Ectodermal cell (in vitro differentiated cells): ENCODE results near the gene HIPK4.
"Not testable (repeated sequence)": the region's sequence is repeated elsewhere in the genome, so short reads cannot be mapped to it uniquely, and the experiment has no call there.

Source experiments
- H3K27ac ChIP-seq: 2 replicates; pipeline ENCODE4 v1.7.0; 2013; ENCODE audit warnings: mild to moderate bottlenecking, low read depth, low read length; ENCODE audit not compliant: insufficient read depth, poor library complexity, severe bottlenecking
- H3K27me3 ChIP-seq: 2 replicates; pipeline ENCODE4 v1.7.0; 2013; ENCODE audit warnings: mild to moderate bottlenecking, low read length; ENCODE audit not compliant: insufficient read depth, control insufficient read depth, poor library complexity, severe bottlenecking
- H3K36me3 ChIP-seq: one replicate; pipeline ENCODE4 v1.7.0; 2013; ENCODE audit warnings: low read length; ENCODE audit not compliant: control insufficient read depth, insufficient read depth
- H3K4me1 ChIP-seq: one replicate; pipeline ENCODE4 v1.7.0; 2013; ENCODE audit warnings: low read length; ENCODE audit not compliant: control insufficient read depth, insufficient read depth
- H3K4me3 ChIP-seq: 2 replicates; pipeline ENCODE4 v1.7.0; 2013; ENCODE audit warnings: low read depth, low read length, control low read depth; ENCODE audit not compliant: insufficient read depth
- H3K9me3 ChIP-seq: 2 replicates; pipeline ENCODE4 v1.7.0; 2013; ENCODE audit warnings: mild to moderate bottlenecking, low read length, moderate library complexity; ENCODE audit not compliant: control insufficient read depth
- WGBS, 2 experiments: methylation state at CpG; one replicate each; pipeline ENCODE4 v1.1.7; 2013; ENCODE audit warnings: missing lambda C conversion rate in 2 of 2; 5-methylcytosine and 5-hydroxymethylcytosine counted together

Gene HIPK4

GRCh38 chr19:40416918-40417642, 27.1 kb upstream of the HIPK4 start:
- H3K4me3 ChIP-seq, result no peak overlapping the region
- H3K36me3 ChIP-seq, result no peaks in the 10 kb centered on the region
- 78 to 82% methylated on average over 16 of the region's 16 CpGs for WGBS, 2 experiments
- peaks cover 23% of the 10 kb centered on the region for H3K4me1 ChIP-seq
- no peaks in the 10 kb centered on the region for H3K27me3 ChIP-seq
- H3K27ac ChIP-seq, result no peak overlapping the region
- no peaks in the 10 kb centered on the region for H3K9me3 ChIP-seq

- H3K4me1 ChIP-seq, result peaks cover 16% of the 10 kb centered on the region
- H3K27ac ChIP-seq, result no peak overlapping the region
- WGBS, 2 experiments, result 96% methylated on average over 2 of the region's 2 CpGs
- H3K27me3 ChIP-seq, result no peaks in the 10 kb centered on the region
- no peak overlapping the region for H3K4me3 ChIP-seq
- H3K36me3 ChIP-seq, result no peaks in the 10 kb centered on the region
- H3K9me3 ChIP-seq, result no peaks in the 10 kb centered on the region
Observed at GRCh38 chr19:40415768-40416167, 25.8 kb upstream of the HIPK4 start.

- Histone ChIP-seq H3K4me3 (no peak overlapping the region), H3K9me3 (no peaks in the 10 kb centered on the region), H3K36me3 (no peaks in the 10 kb centered on the region), H3K4me1 (peaks cover 22% of the 10 kb centered on the region), H3K27ac (no peak overlapping the region), H3K27me3 (no peaks in the 10 kb centered on the region)
- 81 to 87% methylated on average over 21 of the region's 21 CpGs for WGBS, 2 experiments
Observed at GRCh38 chr19:40414542-40415535, 24.9 kb upstream of the HIPK4 start.

GRCh38 chr19:40413291-40413845, 23.4 kb upstream of the HIPK4 start, which contains the start of gene PRX:
PRX (minus strand) TSS chr19:40413378; CDS start chr19:40407932, 5,446 bp downstream.
- peaks cover 24% of the 10 kb centered on the region for H3K4me1 ChIP-seq
- H3K9me3 ChIP-seq, result no peaks in the 10 kb centered on the region
- H3K27me3 ChIP-seq, result no peaks in the 10 kb centered on the region
- peak within 1 kb of the TSS; percentile 27 for H3K27ac ChIP-seq
- H3K4me3 ChIP-seq, result no peak within 1 kb of the TSS
- H3K36me3 ChIP-seq, result no peaks in the 10 kb centered on the region
- 31 to 32% methylated on average over 17 to 18 of the region's 18 CpGs for WGBS, 2 experiments

GRCh38 chr19:40412866-40413265, 22.9 kb upstream of the HIPK4 start:
- 71 to 79% methylated on average over 4 of the region's 4 CpGs for WGBS, 2 experiments
- Histone ChIP-seq H3K36me3 (no peaks in the 10 kb centered on the region), H3K27ac (peak overlapping the region; percentile 27), H3K27me3 (no peaks in the 10 kb centered on the region), H3K9me3 (no peaks in the 10 kb centered on the region), H3K4me1 (peaks cover 24% of the 10 kb centered on the region), H3K4me3 (no peak overlapping the region)

GRCh38 chr19:40411958-40412499, 22.0 kb upstream of the HIPK4 start:
- WGBS, 2 experiments, result 67 to 70% methylated on average over 8 of the region's 8 CpGs
- Histone ChIP-seq H3K9me3 (no peaks in the 10 kb centered on the region), H3K4me1 (peaks cover 17% of the 10 kb centered on the region), H3K4me3 (no peak overlapping the region), H3K27me3 (no peaks in the 10 kb centered on the region), H3K36me3 (no peaks in the 10 kb centered on the region), H3K27ac (no peak overlapping the region)

- H3K4me3 ChIP-seq, result no peak overlapping the region
- H3K36me3 ChIP-seq, result no peaks in the 10 kb centered on the region
- H3K27me3 ChIP-seq, result no peaks in the 10 kb centered on the region
- peaks cover 14% of the 10 kb centered on the region for H3K4me1 ChIP-seq
- 81 to 85% methylated on average over 16 of the region's 16 CpGs for WGBS, 2 experiments
- H3K9me3 ChIP-seq, result no peaks in the 10 kb centered on the region
- H3K27ac ChIP-seq, result no peak overlapping the region
Observed at GRCh38 chr19:40411125-40411842, 21.3 kb upstream of the HIPK4 start.

GRCh38 chr19:40410030-40410389, 20.0 kb upstream of the HIPK4 start:
- H3K9me3 ChIP-seq, result no peaks in the 10 kb centered on the region
- H3K4me3 ChIP-seq, result no peak overlapping the region
- H3K27me3 ChIP-seq, result no peaks in the 10 kb centered on the region
- peaks cover 13% of the 10 kb centered on the region for H3K4me1 ChIP-seq
- no peaks in the 10 kb centered on the region for H3K36me3 ChIP-seq
- no peak overlapping the region for H3K27ac ChIP-seq
- 36 to 41% methylated on average over 9 of the region's 9 CpGs for WGBS, 2 experiments

- not testable (repeated sequence) for H3K4me1 ChIP-seq, H3K36me3 ChIP-seq, H3K27me3 ChIP-seq, H3K9me3 ChIP-seq, H3K4me3 ChIP-seq, H3K27ac ChIP-seq
- 91 to 95% methylated on average over 8 of the region's 8 CpGs for WGBS, 2 experiments
Observed at GRCh38 chr19:40408598-40408925, 18.6 kb upstream of the HIPK4 start.
